ENCODE results near the gene FOXP1. TPM values are rescaled to one million over a fixed set of nuclear protein-coding genes. Genes with fewer than 3 reads are reported as not detected.
A peak's percentile ranks its signal among the peaks of the same experiment; 100 is the strongest.

The FOXP1 gene
- total and polyA plus RNA-seq, 2 donors (not counting 1 experiment from before 2014, with no cell fraction given): 91.1 to 508 TPM

- no CpG with 5 or more reads among the region's 6 CpGs for WGBS (ENCODE audit: insufficient coverage)
- POLR2A ChIA-PET: no interaction called here
These were observed 96.7 kb downstream of the FOXP1 start for GRCh38 chr3:71486831-71487230.

GRCh38 chr3:71485896-71486295 lies 97.6 kb downstream of the FOXP1 start:
- TF ChIP-seq EZH2 (IDR thresholded peaks at IDR 0.05; ENCODE audit: borderline replicate concordance, insufficient read depth, low read depth, low read length, poor library complexity, severe bottlenecking): no peak
- TF ChIP-seq CTCF (IDR thresholded peaks at IDR 0.05): no peak
- peak overlapping the region; percentile 44 for H3K27ac Mint-ChIP-seq
- H4K20me1 ChIP-seq (ENCODE audit: control insufficient read depth, insufficient read depth, low read length, poor library complexity, severe bottlenecking): no peaks in the 10 kb centered on the region
- H3K4me1 Mint-ChIP-seq: peaks cover 52% of the 10 kb centered on the region
- WGBS (ENCODE audit: insufficient coverage): 0% methylated on average over 1 of the region's 1 CpG
- no peaks in the 10 kb centered on the region for H3K27me3 Mint-ChIP-seq
- no peak overlapping the region for H3K4me3 Mint-ChIP-seq
- DNase-seq (no peak), ATAC-seq (ENCODE audit: low read depth) (no peak)
- H3K9ac ChIP-seq (ENCODE audit: low read length): no peak overlapping the region
- H3K4me1 ChIP-seq (ENCODE audit: control insufficient read depth in 2 of 2, insufficient read depth in 2 of 2, low read length in 2 of 2): peaks cover 19 to 45% of the 10 kb centered on the region in 2 donors
- H3K36me3 ChIP-seq (replicated peaks in 1 of 2; ENCODE audit: control extremely low read depth in 1 of 2, control insufficient read depth in 1 of 2, extremely low read depth in 1 of 2, insufficient read depth in 2 of 2, low read length in 1 of 2): peaks cover 0 to 5% of the 10 kb centered on the region in 2 experiments
- peaks cover 0 to under 1% (median 0%) of the 10 kb centered on the region in 3 donors for H3K9me3 ChIP-seq (ENCODE audit: control extremely low read depth in 1 of 3, control insufficient read depth in 2 of 3, insufficient read depth in 1 of 3, low read length in 2 of 3)
- H2AFZ ChIP-seq (ENCODE audit: insufficient read depth, low read depth, low read length, poor library complexity, severe bottlenecking): no peak overlapping the region
- peaks cover 96% of the 10 kb centered on the region for H3K79me2 ChIP-seq (ENCODE audit: control insufficient read depth, insufficient read depth, low read length)
- ChIA-PET POLR2A (no interaction called here), CTCF (interaction anchor here (0.7 to 1.3 kb wide), 2 partner anchors 9 to 12 kb away, joined by 3 read pairs; no protein-coding TSS in a partner anchor)
- no peaks in the 10 kb centered on the region for H3K9me3 Mint-ChIP-seq (ENCODE audit: insufficient read depth)
- no peaks in the 10 kb centered on the region for H3K27me3 ChIP-seq (replicated peaks in 1 of 4; ENCODE audit: control extremely low read depth in 1 of 4, control insufficient read depth in 3 of 4, insufficient read depth in 4 of 4, low read length in 3 of 4)
- intact Hi-C loops (cut with micrococcal nuclease): loop anchor here (5.0 kb wide), 1 partner anchor 44 kb away; no protein-coding TSS in a partner anchor
- H3K27ac ChIP-seq (ENCODE audit: low read length in 2 of 2): no peak overlapping the region
- H3K4me2 ChIP-seq (replicated peaks; ENCODE audit: low read depth, low read length, poor library complexity, severe bottlenecking): peak overlapping the region; percentile 24
- H3K4me3 ChIP-seq (ENCODE audit: control extremely low read depth in 1 of 5, extremely low read depth in 1 of 5, insufficient read depth in 1 of 5, low read depth in 2 of 5, low read length in 4 of 5): no peak overlapping the region

More at GRCh38 chr3:71486831-71487230, 96.7 kb downstream of the FOXP1 start:
- H3K9ac ChIP-seq (ENCODE audit: low read length): no peak overlapping the region
- CTCF ChIA-PET: no interaction called here
- H3K4me2 ChIP-seq (replicated peaks; ENCODE audit: low read depth, low read length, poor library complexity, severe bottlenecking): peak overlapping the region; percentile 58
- peak overlapping the region; percentile 19 to 69 for H3K27ac ChIP-seq (ENCODE audit: low read length in 2 of 2)
- H3K79me2 ChIP-seq (ENCODE audit: control insufficient read depth, insufficient read depth, low read length): peaks cover 96% of the 10 kb centered on the region
- Mint-ChIP-seq H3K4me1 (peaks cover 54% of the 10 kb centered on the region), H3K9me3 (ENCODE audit: insufficient read depth) (no peaks in the 10 kb centered on the region), H3K4me3 (no peak overlapping the region), H3K27ac (peak overlapping the region; percentile 50), H3K27me3 (no peaks in the 10 kb centered on the region)
- H3K4me3 ChIP-seq (ENCODE audit: control extremely low read depth in 1 of 5, extremely low read depth in 1 of 5, insufficient read depth in 1 of 5, low read depth in 2 of 5, low read length in 4 of 5): no peak overlapping the region
- H3K9me3 ChIP-seq (ENCODE audit: control extremely low read depth in 1 of 3, control insufficient read depth in 2 of 3, insufficient read depth in 1 of 3, low read length in 2 of 3): peaks cover 0 to 6% (median 4%) of the 10 kb centered on the region in 3 donors
- no peak for TF ChIP-seq EZH2 (IDR thresholded peaks at IDR 0.05; ENCODE audit: borderline replicate concordance, insufficient read depth, low read depth, low read length, poor library complexity, severe bottlenecking)
- TF ChIP-seq CTCF (IDR thresholded peaks at IDR 0.05): no peak
- no peak overlapping the region for H2AFZ ChIP-seq (ENCODE audit: insufficient read depth, low read depth, low read length, poor library complexity, severe bottlenecking)
- H3K27me3 ChIP-seq (replicated peaks in 1 of 4; ENCODE audit: control extremely low read depth in 1 of 4, control insufficient read depth in 3 of 4, insufficient read depth in 4 of 4, low read length in 3 of 4): no peaks in the 10 kb centered on the region
- H4K20me1 ChIP-seq (ENCODE audit: control insufficient read depth, insufficient read depth, low read length, poor library complexity, severe bottlenecking): no peaks in the 10 kb centered on the region
- ATAC-seq (ENCODE audit: low read depth): no peak
- intact Hi-C loops (cut with micrococcal nuclease): loop anchor here (5.0 kb wide), 1 partner anchor 45 kb away; no protein-coding TSS in a partner anchor
- peaks cover 19 to 45% of the 10 kb centered on the region in 2 donors for H3K4me1 ChIP-seq (ENCODE audit: control insufficient read depth in 2 of 2, insufficient read depth in 2 of 2, low read length in 2 of 2)
- peaks cover 0 to 10% of the 10 kb centered on the region in 2 experiments for H3K36me3 ChIP-seq (replicated peaks in 1 of 2; ENCODE audit: control extremely low read depth in 1 of 2, control insufficient read depth in 1 of 2, extremely low read depth in 1 of 2, insufficient read depth in 2 of 2, low read length in 1 of 2)
- DNase-seq: no peak

Measured in B cell (primary cell).